SKM-1 (cell line): Measurements from ENCODE around the gene DSCAML1.

ENCODE experiments used
- DNase-seq: peaks from one replicate; lab custom pipeline; 2025; ENCODE audit not compliant: unreplicated experiment; lab: John Stamatoyannopoulos, UW

Gene DSCAML1

DNA sequence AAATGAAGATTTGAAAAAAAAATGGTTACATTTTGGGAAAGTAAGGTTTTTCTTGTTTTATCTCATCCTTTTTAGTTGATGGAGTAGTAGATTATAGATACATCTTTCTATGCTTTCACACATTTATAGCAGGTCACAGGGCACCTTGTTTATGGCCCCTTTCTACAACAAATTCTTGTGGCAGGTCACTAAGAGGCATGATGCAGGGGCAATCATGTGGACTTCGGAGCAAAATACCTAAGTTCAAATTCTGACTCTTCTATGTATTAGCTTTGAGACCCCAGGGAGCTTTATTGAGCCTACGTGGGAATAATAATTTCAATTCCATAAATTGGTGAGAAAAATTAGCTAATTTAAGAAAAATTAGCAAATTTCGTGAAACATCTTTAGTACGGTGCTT, 177.4 kb downstream of the DSCAML1 start:
- DNase-seq = no peak

DNA sequence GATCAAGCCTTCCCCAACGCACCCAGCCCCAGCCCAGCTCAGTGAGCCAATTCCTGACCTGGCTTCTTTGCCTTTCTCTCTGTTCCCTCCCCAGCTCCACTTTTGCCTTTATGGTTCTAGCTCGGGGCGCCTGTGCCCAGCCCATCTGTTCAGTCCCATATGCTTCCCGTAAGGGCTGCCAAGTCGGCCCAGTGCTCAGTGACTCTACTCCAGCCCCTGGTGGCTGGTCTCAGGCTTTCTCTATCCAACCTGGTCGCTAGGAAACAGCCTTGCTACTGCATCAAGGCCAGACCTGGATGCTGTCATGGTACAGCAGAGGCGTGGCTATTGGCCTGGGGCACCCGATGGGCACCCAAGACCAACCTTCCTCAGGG, 178.0 kb downstream of the DSCAML1 start:
- no peak for DNase-seq

DNA sequence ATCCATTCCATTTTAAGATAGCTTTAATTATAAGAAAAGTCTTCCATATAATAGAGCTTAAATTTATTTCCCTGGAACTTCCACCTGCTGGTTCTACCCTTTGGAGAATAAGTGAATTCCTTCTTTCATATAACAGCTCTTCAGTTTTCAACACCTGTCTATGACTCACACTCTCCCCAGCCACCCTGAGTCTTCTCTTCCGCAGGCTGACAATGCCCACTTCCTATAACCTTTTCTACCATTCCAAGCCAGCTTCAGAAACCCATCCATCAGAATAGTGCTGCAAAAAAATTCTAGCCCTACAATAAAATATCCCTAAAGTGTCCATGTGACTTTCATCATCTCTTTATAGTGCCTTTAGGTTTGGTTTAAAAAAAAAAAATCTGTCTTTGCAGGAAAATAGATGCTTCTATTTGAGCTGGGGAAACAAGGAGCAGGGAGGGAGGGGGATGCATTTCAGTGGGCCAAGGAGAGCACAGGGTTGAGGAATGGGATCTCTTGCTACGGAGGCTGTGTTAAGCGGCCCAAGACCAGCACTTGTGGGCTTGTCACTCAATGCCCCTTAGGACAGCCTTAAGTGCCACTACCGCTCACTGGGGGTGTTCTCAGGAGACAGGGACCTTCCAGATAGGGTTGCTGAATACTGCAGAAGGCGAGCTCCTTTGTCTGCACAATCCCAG, 178.6 kb downstream of the DSCAML1 start:
- no peak for DNase-seq

DNA sequence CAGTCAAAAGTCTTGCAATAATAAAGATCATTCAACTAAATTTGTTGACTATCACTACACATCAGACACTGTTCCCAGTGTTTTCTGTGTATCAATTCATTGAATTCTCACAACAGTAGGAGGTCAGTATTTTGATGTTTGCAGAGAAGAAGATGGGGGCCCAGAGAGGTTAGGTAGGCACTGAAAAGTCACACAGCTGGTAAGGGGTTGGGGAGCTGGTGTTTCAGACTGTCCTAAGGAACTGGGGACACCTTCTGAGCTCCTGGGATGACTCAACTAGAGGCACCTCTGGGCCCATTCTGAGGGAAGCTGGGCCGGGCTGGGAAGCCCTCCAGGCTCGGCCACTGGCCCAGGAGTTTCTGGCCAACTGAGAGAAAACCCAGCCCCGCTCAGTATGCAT, 180.0 kb downstream of the DSCAML1 start:
- DNase-seq = no peak

DNA sequence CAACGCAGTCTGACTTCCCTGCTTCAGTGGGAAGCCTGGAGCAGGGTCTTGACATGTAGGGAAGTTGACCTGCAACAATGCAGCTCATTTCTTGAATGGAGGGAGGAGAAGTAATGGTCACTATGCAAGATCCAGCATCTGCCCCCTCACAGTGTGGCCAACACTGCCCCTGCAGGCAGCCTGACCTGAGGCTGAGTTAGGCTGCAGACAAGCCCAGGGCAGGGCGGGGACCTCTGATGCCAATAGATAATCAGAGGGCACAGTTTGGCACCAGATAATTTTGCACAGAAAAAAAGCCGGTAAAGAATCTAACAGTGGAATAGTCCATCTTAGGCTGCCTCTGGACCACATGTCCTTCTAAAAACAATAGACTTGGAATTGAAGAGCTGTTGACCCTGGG, 182.3 kb downstream of the DSCAML1 start:
- no peak for DNase-seq

DNA sequence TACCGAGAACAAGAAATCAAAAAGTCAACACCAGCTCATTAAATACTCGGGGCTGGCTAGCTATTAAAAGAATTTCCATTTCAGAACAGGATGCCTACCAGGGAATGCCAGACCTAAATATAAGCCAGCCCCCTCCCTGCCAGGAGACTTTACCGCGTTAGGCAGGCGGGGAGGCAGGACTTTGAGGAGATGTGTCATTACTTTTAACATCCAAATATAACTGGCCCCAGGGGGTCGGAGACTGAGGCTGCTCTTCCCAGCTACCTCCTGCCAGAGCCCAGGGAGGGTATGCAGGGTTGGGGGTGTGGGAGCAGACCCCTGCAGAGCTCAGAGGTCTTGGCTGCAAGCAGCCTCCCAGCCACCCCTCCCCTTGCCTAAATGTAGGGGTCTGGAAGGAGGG, 183.5 kb downstream of the DSCAML1 start:
- DNase-seq = no peak

DNA sequence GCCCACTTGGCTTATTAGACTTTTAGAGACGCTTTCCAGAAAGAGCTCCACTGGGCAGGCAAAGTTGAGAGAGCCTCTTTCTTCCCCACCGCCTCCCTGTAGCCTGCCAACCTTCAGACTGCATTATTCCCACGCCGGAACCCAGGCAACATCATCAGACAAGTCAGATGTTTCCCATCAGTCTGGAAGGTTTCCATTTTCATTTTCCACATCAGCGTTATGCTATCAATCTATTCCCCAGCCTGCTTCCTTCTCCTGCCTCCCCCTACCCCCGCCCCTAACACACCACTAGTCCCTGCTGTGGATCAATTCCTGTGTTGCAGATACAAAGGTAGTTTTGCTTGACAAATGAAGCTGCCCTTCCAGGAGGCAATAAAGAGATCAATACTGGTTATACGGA, 184.8 kb downstream of the DSCAML1 start:
- no peak for DNase-seq

DNA sequence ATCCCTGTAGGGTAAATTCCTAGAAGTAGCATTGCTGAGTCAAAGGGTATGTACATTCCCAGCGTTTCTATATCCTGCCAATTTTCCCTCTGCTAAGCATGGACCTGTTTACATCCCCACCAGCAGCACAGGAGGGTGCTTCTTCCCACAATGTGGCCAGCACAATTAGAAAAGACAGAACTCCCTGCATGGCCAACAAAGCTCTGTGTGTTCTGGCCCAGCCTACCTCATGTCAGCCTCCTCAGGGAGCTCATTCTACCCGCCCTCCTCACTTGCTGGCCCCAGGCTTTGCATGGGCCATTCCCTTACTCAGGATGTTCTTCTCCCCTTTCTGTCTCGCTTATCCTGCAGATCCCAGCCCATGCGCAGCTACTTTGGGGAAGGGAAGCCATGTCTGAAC, 186.1 kb downstream of the DSCAML1 start:
- DNase-seq = no peak

DNA sequence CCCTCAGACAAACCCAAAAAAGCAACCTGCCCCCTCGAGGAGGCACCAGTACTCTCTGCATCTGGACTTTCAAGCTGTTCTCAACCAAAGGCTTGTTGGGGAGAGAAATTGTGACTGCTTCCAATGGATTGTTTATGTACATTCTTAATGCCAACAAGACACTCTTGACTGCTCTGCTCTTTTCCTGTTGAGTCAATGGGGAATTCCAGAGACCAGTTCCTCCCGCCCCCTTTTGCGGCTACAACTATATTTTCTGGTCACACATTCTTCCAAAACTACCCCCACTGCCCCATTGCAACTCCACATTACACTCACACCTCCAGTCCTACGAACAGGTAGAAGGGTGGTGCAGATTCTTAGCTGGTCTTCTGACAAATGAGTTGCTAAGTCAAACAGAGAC, 187.0 kb downstream of the DSCAML1 start:
- no peak for DNase-seq

DNA sequence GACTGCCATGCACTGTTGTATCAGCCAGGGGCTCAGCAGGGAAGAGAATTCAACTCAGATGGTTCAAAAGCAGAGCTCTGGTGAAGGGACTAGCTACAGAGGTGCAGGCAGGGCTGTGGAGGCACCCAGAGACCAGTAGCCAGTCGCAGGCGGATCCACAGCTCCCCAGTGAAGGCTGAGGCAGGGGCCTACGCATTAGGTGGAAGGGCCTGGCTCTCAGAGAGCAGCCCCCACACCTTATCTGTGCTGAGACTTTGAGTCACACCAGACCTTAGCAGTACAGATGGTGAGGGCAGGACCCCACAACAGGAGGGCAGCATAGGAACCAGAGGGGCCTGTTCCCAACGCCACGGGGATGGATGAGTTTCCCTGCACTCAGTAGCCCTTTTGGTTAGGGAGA, 189.6 kb downstream of the DSCAML1 start:
- no peak for DNase-seq

DNA sequence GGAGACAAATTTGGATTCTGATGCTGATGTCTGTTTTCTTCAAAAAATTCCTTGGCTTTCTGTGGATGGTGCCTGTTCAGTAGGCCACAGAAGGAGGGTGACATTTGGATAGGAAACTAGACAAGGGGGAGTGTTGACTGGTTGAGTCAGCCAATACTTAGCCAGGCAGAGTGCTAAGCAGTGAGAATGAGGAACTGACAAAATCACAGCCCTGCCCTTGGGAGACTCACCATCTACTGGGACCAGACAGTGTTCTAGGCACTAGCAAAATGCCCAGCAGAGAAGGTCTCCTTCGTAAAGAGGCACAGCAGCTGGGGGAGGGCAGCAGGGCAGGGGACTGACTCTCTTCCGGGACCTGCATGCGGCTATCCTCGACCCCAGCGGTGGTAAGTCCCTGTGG, 190.2 kb downstream of the DSCAML1 start:
- no peak for DNase-seq

DNA sequence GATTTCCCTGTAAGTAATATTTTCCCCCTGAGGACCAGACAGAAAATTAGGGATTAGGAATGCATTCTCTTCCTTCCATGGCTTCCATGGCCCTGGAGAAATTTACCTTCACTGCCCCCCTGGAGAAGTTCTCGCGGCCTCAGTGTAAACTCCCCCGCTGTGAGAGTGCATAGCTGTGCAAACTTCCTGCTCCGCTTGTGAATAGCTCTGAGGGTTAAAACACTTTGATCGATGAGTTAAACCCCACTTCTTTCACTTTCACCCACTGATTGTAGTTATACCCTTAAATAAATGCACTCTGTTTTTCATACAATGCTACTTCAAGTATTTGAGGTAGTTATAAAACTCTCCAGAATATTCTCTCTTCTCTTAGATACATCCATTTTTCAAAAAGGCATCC, 190.8 kb downstream of the DSCAML1 start:
- DNase-seq = no peak

DNA sequence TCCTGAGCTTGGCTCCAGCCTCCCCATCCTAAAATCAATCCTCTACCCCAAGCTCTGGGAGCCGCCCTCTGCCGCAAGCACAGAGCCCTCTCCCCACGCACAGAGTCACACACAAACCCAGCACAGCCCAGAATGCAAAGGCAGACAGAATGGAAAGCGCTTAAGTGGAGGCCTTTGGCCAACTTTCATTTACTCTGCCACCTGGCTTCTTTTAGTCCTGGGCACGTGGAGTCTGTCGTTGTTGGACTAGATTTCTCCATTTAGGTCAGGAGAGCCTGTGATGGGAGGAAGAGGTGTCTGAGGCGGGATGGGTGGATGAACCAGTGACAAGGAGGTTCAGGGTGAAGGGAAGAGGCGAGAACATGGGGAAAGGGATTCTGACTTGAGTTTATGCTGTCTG, 191.7 kb downstream of the DSCAML1 start:
- no peak for DNase-seq

DNA sequence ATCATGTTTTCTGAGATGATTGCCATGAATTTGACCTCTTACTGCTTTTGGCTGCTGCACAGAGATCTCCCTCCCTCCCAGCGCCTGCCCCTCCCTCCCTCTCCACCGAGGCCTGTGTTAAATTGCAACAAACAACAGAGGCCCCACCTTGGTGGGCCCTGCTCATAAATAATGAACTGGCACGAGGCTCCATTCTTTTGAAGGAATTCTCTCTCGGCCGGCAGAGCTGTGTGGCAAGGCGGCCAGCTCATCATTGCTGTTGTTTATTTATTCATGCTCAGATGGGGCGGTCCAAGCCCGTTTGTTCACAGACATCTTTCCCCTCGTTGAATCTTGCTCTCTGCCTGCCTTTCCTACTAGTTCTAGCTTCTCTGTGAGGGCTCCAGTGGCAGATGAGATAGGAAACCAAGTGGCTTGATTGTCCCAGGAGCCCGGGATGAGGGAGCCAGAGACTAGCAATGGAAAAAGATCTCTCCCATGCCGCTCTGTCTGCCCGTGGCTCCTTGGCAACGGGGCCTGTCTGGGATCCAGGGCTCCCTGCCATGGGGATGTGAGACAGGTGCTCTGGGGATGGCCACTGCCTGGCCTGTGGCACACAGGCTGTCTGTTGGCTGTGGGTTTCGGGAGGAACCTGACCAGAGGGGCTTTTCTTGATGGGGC, 192.6 kb downstream of the DSCAML1 start:
- DNase-seq = no peak

DNA sequence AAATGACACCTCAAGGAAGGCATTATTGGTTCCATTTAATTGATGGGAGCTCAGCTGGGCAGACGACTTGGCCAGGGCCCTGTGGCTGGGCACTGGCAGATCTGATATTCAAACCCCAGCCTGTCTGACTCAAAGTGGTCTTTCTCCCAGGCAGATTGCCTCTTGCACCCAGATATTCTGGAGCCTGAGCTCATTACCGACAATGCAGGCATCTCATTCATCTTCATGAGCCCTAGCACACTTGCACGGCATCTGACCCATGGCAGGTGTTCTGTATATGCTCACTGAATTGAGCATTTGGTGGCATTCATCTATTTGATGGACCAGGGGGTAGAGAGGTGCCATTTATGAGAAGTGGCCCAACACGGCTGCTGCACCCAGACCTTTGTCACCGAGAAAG, 193.1 kb downstream of the DSCAML1 start:
- no peak for DNase-seq

DNA sequence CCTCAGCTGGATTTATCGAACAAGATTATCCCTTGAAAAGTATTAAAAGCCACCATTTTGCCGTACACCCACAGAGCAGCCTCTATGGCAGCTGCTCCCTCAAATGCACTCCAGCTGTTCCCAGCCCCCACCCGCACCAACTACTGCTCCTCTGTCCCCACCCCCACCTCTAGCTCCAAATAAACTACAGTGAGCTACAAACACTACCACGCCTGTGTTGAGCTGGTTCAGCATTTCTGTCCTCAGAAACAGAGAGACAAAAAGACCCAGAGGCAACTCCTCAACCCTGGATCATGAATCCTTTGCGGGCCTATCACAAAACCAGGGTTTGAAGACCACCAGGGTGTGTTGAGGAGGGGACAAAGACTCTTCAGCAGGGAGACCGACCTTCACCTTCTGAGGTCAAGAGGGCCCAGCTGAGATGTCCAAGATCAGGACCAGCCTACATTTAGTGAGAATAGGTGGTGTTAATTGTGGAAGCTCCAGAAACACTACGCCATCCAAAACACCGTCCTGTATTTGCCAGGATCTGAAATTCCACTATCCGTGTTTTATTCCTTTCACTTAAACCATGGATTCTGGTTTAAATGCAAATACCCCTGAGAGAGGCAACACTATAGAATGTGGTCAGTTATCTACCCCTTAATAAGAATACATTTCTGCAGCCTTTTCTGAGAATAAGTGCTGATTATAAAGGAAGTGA, 195.9 kb downstream of the DSCAML1 start:
- no peak for DNase-seq

DNA sequence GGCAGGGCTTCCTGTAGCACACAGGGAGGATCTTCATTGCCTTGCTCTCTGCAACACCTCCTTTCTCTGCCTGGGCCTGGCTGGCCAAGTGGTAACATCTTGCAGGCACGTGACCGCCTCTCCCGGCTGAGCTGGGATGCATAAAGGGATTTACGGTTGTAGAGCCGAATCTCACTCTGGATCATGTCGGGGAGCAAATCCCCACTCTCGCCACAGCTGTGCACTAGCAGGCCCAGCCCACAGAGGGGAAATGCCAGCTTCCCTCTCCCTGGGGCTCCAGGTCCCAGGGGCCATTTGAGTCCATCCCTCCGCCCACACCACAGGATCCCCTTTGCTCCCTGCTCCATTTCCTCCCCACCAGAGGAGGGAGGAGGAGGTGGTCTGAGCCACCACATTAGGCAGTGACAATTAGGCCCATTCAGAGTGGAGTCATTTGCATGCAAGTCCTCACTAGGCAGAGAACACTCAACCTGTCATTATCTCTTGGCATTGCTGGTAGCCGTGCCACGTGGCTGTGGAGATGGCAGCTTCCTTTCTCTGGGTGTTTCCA, 196.7 kb downstream of the DSCAML1 start:
- DNase-seq = no peak

DNA sequence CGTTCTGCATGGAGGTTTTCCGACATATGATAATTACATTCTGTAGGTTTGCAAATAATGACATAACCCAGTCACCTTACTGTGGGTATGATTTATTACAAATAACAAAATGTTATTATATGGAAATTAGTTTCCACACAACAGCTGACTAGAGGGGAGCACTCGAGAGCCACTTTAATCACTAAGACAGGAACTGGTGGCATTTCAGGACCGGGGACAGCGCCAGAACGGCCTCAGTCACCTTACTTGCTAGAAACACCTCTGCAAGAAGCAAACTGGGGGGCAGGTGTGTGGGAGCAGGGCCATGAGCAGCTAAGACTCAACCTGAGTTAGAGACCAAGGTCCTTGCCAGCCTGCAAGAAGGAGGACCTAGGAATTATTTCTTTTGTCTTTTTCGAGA, 199.9 kb downstream of the DSCAML1 start:
- no peak for DNase-seq

DNA sequence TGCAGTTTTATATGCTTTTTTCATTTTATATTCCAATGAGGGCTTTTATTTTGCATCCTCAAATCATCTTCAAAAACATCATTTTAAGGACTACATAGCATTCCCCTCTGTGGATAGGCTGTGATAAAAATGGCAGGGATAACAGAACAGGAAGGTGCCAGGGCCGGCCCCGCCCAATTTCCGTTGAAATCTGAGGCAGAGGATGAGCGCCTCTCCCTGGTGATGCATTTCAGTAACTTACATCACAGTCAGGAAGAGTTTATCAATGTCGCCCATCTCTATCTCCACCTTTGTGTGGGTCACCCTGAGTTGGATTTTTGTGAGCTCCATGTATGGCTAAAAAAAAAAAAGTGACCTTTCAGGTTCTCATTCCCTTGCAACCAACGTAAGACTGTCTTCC, 201.6 kb downstream of the DSCAML1 start:
- no peak for DNase-seq

DNA sequence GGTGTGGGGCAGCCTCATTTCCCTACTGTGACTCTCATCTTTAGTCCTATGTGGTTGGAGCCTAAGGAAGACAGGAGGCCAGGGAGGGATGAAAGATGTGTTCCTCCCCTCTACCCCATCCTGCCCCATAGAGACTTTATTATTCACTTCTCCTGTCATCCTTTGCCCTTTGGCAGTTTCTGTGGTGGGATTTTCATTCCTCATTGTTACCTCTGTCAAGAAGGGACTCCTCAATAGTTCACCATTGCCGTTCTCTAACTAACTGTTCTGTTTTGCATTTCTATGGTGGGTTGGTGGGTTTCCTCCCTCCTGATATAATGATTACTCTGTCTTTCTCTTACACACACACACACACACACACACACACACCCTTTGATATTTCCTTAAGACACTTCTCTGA, 202.3 kb downstream of the DSCAML1 start:
- no peak for DNase-seq

DNA sequence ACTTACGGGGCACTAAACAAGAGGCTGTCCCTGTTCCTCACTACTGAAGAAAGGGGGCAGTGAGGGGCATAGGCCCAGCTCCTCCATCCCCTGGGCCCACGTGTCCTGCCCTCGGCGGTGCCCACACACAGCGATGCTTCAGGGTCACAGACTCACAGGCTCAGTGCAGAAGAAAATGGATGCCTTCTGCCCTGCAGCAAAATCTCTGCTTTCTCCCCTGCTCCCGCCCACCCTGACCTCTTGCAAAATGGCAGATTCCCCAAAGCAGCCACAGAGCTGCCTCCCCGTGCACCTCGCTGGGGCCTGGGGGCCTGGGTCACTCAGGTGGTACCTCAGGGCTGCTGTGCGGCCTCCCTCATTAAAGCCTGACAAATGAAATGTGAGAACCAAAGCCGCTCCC, 204.0 kb downstream of the DSCAML1 start:
- DNase-seq = no peak

DNA sequence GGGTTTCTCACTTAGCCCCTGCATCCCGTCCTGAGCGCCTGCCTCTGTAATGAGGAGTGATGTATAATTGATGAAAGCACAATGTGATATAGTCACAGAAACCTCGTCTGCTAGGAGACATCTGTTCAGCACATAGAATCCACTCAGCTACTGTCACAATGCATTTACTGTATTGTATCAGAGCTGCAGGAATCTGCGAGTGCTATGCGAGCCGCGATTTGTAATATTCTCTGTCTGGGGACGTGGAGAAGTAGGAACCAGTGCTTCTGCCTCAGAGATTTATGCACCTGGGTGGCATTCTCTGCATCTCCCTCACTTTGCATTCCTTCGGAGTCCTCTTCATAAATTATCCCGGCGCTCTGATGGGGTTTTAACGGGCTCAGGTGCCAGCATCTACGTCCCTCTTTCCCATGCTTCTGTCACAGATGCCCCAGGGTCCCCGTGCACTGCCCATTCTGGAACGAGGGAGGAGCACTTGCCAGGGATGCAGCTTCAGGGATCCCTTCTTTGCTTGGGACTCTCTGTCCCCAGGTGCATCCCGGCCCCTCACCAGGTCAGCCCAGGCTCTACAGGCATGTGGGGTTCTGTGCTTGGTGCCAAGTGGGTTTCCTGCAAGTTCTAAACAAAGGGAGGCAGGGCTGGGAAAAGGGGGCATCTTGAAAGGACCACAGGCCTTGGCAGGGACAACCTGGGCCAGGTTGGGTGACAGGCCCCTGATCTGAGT, 205.5 kb downstream of the DSCAML1 start:
- no peak for DNase-seq
